Transverse colon (tissue), 4 donors: ENCODE data around the gene TFPI2. TPM values are rescaled to one million over a fixed set of nuclear protein-coding genes. Genes with fewer than 3 reads are reported as not detected.
A peak's percentile ranks its signal among the peaks of the same experiment; 100 is the strongest.
"Not testable (repeated sequence)": the region's sequence is repeated elsewhere in the genome, so short reads cannot be mapped to it uniquely, and the experiment has no call there.

ENCODE experiments used
- DNase-seq: peaks from one replicate; pipeline ENCODE4 v3.0.0-alpha.2; 2019
- H3K27ac ChIP-seq, 4 donors: fragments of 200-600 bp; sonication (generic); 2 replicates each; pipeline ENCODE4 v1.5.1; 2016 to 2018; ENCODE audit warnings: inconsistent platforms in 4 of 4
- H3K27me3 ChIP-seq: fragments of 200-600 bp; sonication (generic); 2 replicates; pipeline ENCODE4 v1.5.1; 2017; ENCODE audit warnings: inconsistent platforms
- H3K36me3 ChIP-seq, 4 donors: fragments of 200-600 bp; sonication (generic); 2 replicates each; pipeline ENCODE4 v1.5.1; 2017 to 2019; ENCODE audit warnings: inconsistent platforms in 4 of 4
- H3K4me1 ChIP-seq, 4 donors: fragments of 200-600 bp; sonication (generic); 2 replicates each; pipeline ENCODE4 v1.5.1; 2017 to 2020; ENCODE audit warnings: inconsistent platforms in 4 of 4
- H3K4me3 ChIP-seq, 4 donors: fragments of 200-600 bp; sonication (generic); 1 replicate in 1 of 4; 2 replicates in 3 of 4; pipeline versions ENCODE4 v1.5.1 to v1.6.1; 2017 to 2019; ENCODE audit warnings: inconsistent platforms in 4 of 4
- H3K9me3 ChIP-seq, 2 donors: fragments of 200-600 bp; sonication (generic); 2 replicates each; pipeline ENCODE4 v1.5.1; 2017 to 2019; ENCODE audit warnings: inconsistent platforms in 2 of 2
- CTCF ChIP-seq, 5 experiments: fragments of 200-600 bp in 3 of 5; fragments of 450-650 bp in 2 of 5; sonication (generic) in 3 of 5; IDR thresholded peaks; 1 replicate in 2 of 5; 2 replicates in 3 of 5; pipeline ENCODE4 v1.5.1; 2016 to 2017; ENCODE audit warnings: antibody characterized with exemption in 5 of 5, inconsistent platforms in 3 of 5, mild to moderate bottlenecking in 2 of 5, moderate library complexity in 1 of 5
- EP300 ChIP-seq: sonication (generic); formaldehyde crosslinking; IDR thresholded peaks from one replicate; pipeline ENCODE4 v1.6.1; 2017; ENCODE audit warnings: antibody characterized with exemption, low read depth
- POLR2A ChIP-seq: fragments of 450-650 bp; IDR thresholded peaks from one replicate; pipeline ENCODE4 v1.6.1; 2016; ENCODE audit warnings: antibody characterized with exemption, mild to moderate bottlenecking, moderate library complexity
- POLR2AphosphoS5 ChIP-seq, 3 donors: sonication (generic); formaldehyde crosslinking; IDR thresholded peaks; one replicate each; pipeline ENCODE4 v1.6.1; 2016; ENCODE audit warnings: antibody characterized with exemption in 3 of 3
- WGBS, 2 donors: methylation state at CpG; one replicate each; pipeline ENCODE4 v1.1.5; 2018; ENCODE audit warnings: low coverage in 1 of 2; 5-methylcytosine and 5-hydroxymethylcytosine counted together
- in situ Hi-C, 4 donors: fragments of 200-750 bp; cut with MboI; loops; one replicate each; pipeline versions ENCODE4 v1.15.0 to v1.15.1; 2017; ENCODE audit warnings: low sequenced_read_pairs in 3 of 4, low pct_ligation_motif_present in 1 of 4, low pct_unique_long_range_greater_than_20kb in 1 of 4
- intact Hi-C: fragments of 100-400 bp; cut with DNase I; formaldehyde crosslinking; loops from one replicate; pipeline ENCODE4 v1.15.1; 2023; ENCODE audit warnings: low total_unique reads
- total RNA-seq, 4 donors: library from RNA; depleted of rRNA; stranded (reverse); fragments of >200 nt; gene quantifications; one replicate each; pipeline ENCODE4 v1.1.0, GENCODE V29; 2016

TFPI2 gene
- total RNA-seq, 4 donors from 2014 or later = 0.40 to 0.79 (median 0.68) TPM; not detected in 1

GRCh38 chr7:93923296-93923695, 32.7 kb upstream of the TFPI2 start:
- peaks cover 0 to 28% (median 2%) of the 10 kb centered on the region in 4 donors for H3K4me1 ChIP-seq
- no peaks in the 10 kb centered on the region for H3K9me3 ChIP-seq
- 44 to 63% methylated on average over 6 of the region's 6 CpGs for whole genome bisulfite sequencing, 2 donors
- in situ Hi-C loops (no loop called here), intact Hi-C loops (no loop called here)
- peak overlapping the region; percentile 39 to 89 (median 84) for H3K27ac ChIP-seq
- no peaks in the 10 kb centered on the region for H3K36me3 ChIP-seq
- peaks cover 12% of the 10 kb centered on the region for H3K27me3 ChIP-seq
- H3K4me3 ChIP-seq = peak overlapping the region in 3 of 4 donors; percentile 10 to 70 (median 38)
- TF ChIP-seq POLR2A (no peak), EP300 (no peak), POLR2AphosphoS5 (IDR thresholded peaks at IDR 0.05) (no peak), CTCF (IDR thresholded peaks at IDR 0.05) (no peak)
- DNase-seq = no peak

- WGBS, 2 donors = 5 to 10% methylated on average over 9 to 33 of the region's 39 CpGs
- intact Hi-C loops = no loop called here
- peak; percentile 46 for DNase-seq
Observed at GRCh38 chr7:93921607-93922566, 31.3 kb upstream of the TFPI2 start, which contains the start of gene GNG11. GNG11 (plus strand) TSS chr7:93921735; CDS start chr7:93922138, 403 bp downstream.

GRCh38 chr7:93921186-93921585, 30.6 kb upstream of the TFPI2 start:
- intact Hi-C loops = no loop called here

More at GRCh38 chr7:93921607-93922566, 31.3 kb upstream of the TFPI2 start, which contains the start of gene GNG11:
- Histone ChIP-seq H3K4me3 (peak within 1 kb of the TSS; percentile 25 to 70 (median 40)), H3K27me3 (peaks cover 12% of the 10 kb centered on the region), H3K36me3 (no peaks in the 10 kb centered on the region), H3K9me3 (no peaks in the 10 kb centered on the region), H3K4me1 (peaks cover 0 to 26% (median 2%) of the 10 kb centered on the region in 4 donors), H3K27ac (peak within 1 kb of the TSS; percentile 80 to 89 (median 88))
- in situ Hi-C loops = no loop called here
- TF ChIP-seq EP300 = no peak
- TF ChIP-seq POLR2AphosphoS5 (IDR thresholded peaks at IDR 0.05) = peak in 2 of 3 donors; percentile 34 to 44

GRCh38 chr7:93920496-93921182, 30.1 kb upstream of the TFPI2 start:
- H3K4me3 ChIP-seq = peak overlapping the region in 1 of 4 donors; percentile 70

More at GRCh38 chr7:93921186-93921585, 30.6 kb upstream of the TFPI2 start:
- H3K27ac ChIP-seq = peak overlapping the region; percentile 80 to 89 (median 88)
- WGBS, 2 donors = 59 to 71% methylated on average over 6 to 8 of the region's 8 CpGs
- peaks cover 12% of the 10 kb centered on the region for H3K27me3 ChIP-seq
- H3K4me1 ChIP-seq = peaks cover 0 to 25% (median 2%) of the 10 kb centered on the region in 4 donors
- TF ChIP-seq CTCF (IDR thresholded peaks at IDR 0.05) (no peak), EP300 (no peak), POLR2A (no peak)
- no peak for DNase-seq
- no peaks in the 10 kb centered on the region for H3K9me3 ChIP-seq
- peak overlapping the region in 3 of 4 donors; percentile 38 to 70 (median 43) for H3K4me3 ChIP-seq
- in situ Hi-C loops = no loop called here
- no peaks in the 10 kb centered on the region for H3K36me3 ChIP-seq

GRCh38 chr7:93916315-93916714, 25.8 kb upstream of the TFPI2 start:
- in situ Hi-C loops, H3K36me3 ChIP-seq, H3K27ac ChIP-seq, H3K27me3 ChIP-seq, H3K4me3 ChIP-seq, H3K4me1 ChIP-seq, intact Hi-C loops, DNase-seq, H3K9me3 ChIP-seq: not testable (repeated sequence)
- WGBS, 2 donors = 67 to 68% methylated on average over 4 of the region's 4 CpGs

More at GRCh38 chr7:93920496-93921182, 30.1 kb upstream of the TFPI2 start:
- Histone ChIP-seq H3K27ac (peak overlapping the region; percentile 80 to 89 (median 88)), H3K27me3 (peaks cover 12% of the 10 kb centered on the region), H3K4me1 (peaks cover 0 to 23% (median 2%) of the 10 kb centered on the region in 4 donors), H3K36me3 (no peaks in the 10 kb centered on the region), H3K9me3 (no peaks in the 10 kb centered on the region)
- TF ChIP-seq CTCF (IDR thresholded peaks at IDR 0.05) = no peak
- intact Hi-C loops = no loop called here
- in situ Hi-C loops = no loop called here
- WGBS, 2 donors = 59 to 72% methylated on average over 6 of the region's 6 CpGs
- no peak for DNase-seq

- H3K4me3 ChIP-seq, in situ Hi-C loops, H3K27me3 ChIP-seq, DNase-seq, H3K4me1 ChIP-seq, H3K27ac ChIP-seq, H3K36me3 ChIP-seq, H3K9me3 ChIP-seq, intact Hi-C loops: not testable (repeated sequence)
Observed at GRCh38 chr7:93915888-93916287, 25.3 kb upstream of the TFPI2 start.
